NCI-H2081 (cell line): Measurements from ENCODE around the gene SRGAP1.
"Not testable (repeated sequence)": the region's sequence is repeated elsewhere in the genome, so short reads cannot be mapped to it uniquely, and the experiment has no call there.

Source experiments
- DNase-seq, 2 experiments: peaks; one replicate each; lab custom pipeline; 2025; lab: John Stamatoyannopoulos, UW

The SRGAP1 gene

GRCh38 chr12:64085154-64085553, 240.7 kb downstream of the SRGAP1 start:
- no peak for DNase-seq

DNA sequence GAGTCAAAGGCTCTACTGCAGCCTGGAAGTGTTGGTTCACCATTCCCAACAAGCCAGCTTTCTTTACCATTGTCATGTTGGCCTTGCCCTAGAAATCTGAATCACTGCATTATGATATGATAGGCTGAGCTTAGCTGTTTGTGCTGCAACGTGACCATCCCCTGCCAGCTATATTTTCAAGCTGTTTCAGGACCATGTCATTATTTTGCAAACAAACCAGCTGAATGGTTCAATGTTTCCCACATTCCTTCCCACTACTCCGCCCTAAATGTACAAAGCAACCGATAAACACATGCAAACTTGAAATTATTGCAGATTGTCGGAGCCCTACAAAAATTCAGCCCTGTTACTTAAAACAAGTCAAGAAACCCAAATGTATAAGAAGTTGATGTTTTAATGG, 241.5 kb downstream of the SRGAP1 start:
- DNase-seq, result no peak

- DNase-seq, result no peak
Observed at GRCh38 chr12:64086946-64087345, 242.4 kb downstream of the SRGAP1 start.

DNA sequence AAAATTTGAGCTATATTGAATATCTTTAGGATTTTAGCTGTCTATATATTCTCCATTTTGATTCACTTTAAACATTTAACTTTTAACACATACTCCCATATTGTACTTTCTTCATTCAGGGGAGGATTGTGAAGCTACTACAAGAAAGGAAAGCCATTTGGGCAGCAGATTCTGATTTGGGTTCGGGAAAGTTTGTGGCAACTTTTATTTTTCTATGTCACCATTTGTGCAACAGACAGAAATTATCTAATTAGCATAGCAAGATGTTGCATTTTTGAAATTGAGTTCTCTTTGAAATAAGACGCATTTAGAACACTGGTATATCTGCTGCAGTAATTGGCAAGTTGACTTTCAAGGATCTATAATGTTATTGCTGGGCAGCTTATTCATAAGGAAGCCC, 243.3 kb downstream of the SRGAP1 start:
- no peak for DNase-seq

DNA sequence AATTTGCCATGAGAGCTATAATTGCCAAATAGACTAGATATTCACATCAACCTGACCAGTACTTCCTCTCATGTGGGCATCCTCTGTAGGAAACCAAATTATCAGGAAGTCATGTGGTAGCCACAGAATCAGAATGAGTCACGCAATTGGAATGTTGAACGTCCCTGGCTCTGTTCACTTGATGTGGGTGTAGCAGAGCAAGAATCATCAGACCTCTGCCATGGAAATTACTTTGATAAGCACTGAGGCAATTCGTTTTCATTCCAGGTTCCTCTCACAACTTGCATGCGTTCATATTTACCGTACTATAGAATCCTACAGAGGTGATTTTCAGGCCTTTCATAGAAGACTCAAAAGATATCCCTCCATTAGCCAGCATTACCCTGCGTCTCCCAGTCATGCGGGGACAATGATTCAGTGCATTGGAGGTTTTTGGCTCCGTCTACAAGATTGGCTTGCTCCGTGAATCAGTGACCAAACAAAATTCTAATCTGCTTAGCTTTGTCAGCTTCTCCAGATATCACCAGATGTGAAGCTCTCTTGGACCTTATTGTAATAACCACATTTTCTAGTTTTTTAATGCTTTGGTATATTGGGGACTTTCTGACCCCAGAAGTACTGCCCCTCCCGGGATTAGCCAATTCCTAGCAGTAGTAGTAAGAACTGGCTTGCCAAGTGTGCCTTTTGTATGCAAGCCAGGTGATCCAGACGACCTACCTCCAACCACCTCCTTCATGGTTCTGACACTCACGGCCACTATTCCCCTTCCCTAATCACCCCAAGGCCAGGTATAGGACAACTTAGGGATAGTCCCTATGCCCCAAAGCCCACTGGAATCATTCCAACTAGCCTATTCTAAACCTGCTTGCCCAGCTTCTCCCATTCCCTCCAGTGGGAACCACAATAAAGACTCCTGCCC, 244.2 kb downstream of the SRGAP1 start:
- peak in 1 of 2 experiments; percentile 52 for DNase-seq

GRCh38 chr12:64090047-64090446, 245.5 kb downstream of the SRGAP1 start:
- no peak for DNase-seq

- peak in 1 of 2 experiments; percentile 6 for DNase-seq
Observed at GRCh38 chr12:64091186-64091585, 246.7 kb downstream of the SRGAP1 start.

DNA sequence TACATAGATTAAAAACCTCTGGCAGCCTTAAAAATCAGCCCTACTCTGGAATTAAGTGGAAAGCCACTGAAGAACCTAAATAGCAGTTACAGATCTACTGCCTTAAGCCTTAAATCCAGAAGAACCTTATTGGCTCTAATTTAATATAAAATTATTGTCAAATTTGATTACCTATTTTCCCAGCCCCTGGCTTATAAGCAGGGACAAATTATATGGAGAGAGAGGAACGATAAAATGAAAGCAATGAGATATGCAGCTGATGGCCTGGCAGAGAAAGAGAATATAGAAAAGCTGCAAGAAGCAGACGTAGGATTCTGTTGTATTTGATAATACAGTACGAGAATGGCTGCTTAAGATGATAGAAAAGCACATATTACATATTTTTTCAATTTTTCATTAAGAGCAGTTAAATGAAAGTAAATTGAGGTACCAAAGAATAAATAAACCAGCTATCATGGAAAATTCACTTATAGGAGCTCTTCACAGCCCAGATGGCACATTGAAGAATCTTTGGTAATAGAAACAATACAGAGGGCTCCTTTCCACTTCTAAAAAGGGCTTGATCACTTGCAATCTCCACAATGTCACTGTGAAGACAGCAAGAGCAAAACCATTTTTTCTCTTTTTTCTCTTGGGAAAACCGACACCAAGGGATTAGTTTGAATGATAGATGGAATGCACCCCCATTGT, 248.2 kb downstream of the SRGAP1 start:
- DNase-seq, result no peak

DNA sequence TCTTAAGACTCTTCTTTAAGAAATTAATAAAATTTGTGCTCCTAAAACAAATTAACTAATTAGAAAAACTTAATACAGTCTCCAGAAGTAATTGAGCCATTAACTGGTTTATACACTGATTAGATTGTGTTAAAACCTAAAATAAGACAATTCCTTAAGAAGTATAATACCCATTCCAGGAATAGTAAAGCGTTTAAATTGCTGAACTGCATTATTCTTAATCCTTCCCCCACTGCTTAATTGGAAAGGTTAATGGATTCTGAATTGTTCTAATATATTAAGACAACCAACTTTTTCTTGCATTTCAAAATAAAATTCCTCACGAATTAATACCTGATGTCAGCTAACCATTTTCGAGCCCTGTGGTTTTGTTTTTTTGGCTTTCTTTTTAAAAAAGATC, 249.2 kb downstream of the SRGAP1 start:
- DNase-seq, result no peak

GRCh38 chr12:64097366-64098105, 253.0 kb downstream of the SRGAP1 start:
- peak in 1 of 2 experiments; percentile 50 for DNase-seq

DNA sequence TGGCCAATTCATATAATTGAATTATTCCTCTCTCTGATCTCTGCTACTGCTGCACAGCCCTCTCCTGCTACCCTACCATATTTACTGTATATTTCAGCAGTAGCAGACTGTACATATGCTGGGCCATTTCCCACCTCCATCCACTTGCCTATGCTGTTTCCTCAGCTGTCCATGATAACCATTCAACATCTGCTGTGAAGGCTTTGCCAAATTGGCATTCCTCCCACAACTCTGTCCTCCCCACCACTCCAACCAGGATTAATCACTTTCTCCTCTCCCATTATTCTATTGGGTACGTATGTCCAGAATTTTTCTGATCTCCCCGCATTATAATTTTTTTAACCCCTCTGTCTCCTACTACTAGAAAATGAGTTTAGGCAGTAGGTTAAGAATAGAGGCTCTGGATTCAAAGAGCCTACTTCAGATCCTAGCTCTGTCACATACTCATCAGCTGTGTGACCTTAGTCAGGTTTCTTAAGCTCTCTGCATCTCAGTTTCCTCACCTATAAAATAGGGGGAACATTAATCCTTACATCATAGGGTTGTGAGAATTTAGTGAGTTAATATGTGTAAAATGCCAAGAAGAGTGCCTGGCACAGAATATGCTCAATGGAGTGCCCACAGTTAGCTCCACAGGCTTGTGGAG, 254.3 kb downstream of the SRGAP1 start:
- peak; percentile 72 to 90 for DNase-seq

DNA sequence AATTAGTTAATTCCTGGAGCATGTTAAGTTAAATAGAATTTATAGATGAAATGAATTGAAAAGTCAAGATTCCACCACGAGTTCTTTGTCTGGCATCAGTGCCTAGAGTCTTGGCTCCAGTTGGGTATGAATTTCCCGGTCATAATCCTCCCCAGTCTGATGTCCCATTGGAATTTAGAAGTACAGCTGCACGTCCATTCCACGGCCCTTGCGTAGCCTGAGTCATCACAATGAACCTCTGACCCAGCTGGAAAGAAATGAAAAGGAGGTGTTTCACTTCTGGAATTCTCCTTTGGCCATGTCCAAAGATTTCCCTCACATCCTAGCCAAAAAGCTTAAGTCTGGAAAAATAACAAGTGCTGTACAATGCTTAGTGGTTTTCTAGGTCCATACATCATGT, 254.9 kb downstream of the SRGAP1 start:
- DNase-seq, result no peak

GRCh38 chr12:64102339-64102738, 257.8 kb downstream of the SRGAP1 start:
- no peak for DNase-seq

DNA sequence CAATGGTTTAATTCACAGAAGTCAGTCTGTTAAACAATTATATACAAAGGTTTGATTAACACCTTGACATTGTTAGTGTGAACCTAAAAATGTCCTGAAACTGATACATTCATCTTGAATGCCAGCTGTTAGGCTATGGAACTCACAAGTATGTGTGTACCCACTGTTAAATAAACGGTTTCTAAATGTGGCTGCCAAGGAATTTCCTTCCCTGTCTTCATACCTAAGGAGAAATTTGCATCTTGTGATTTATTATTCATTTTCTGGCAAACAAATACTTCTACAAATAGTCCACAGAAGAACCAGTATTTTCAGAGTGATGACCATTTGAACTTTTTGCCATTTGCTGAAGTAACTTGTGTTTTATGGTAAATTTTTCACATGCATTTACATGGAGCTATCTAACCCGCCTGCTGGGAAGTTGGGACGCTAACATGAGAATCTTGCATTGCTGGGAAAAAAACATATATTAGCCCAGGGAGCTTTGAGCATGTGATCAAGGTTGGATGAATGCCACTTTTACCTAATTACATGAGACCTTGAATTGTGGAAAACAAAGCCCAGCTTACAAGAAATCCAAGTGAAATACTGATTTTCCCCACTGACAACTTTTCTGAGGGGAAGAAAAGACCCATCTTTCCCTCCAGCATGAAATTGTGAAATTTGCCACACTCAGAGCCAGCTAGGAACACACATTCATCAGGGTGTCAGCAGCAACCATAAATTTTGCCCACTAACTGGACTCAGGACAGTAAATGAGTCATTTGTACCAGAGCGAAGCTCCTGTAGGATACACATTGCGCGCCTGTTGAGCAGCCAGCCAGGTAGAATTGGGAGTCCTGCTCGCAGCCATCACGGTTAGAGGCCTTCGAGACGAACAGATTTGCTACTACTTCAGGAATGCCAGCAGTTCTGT, 259.6 kb downstream of the SRGAP1 start:
- DNase-seq, result no peak

DNA sequence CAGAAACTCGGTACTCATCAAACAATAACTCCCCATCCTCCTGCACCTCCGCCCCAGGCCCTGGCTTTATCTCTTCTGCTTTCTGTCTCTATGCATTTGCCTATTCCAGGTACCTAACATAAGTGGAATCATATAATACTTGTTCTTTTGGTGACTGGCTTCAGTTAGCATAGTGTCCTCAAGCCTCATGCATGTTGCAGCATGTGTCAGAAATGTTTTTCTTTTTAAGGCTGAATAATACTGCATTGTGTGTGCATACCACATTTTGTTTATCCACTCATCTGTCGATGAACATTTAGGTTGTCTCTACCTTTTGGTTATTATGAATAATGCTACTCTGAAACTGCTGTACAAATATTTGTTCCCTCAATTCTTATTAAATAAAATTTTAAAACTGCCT, 260.5 kb downstream of the SRGAP1 start:
- DNase-seq, result no peak

GRCh38 chr12:64107776-64108175, 263.3 kb downstream of the SRGAP1 start:
- no peak for DNase-seq

DNA sequence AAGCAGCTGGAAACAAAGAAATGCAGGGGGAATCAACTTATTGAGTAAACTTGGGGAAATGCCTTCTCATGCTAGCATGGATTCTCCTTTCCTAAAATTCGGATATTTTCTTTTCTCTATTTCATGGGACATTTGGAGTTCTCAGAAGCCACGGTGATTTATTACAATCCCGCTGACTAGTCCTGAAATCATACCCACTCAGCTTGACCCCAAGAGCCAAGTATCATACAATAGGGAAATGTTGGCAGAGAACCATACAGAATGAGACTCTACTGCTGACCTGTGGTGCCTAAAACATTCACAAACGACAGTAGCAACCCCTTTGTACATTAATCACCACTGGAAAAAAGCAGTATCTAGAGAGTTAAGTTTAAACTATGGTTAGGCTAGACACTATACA, 265.2 kb downstream of the SRGAP1 start:
- no peak for DNase-seq

- no peak for DNase-seq
Observed at GRCh38 chr12:64110864-64111263, 266.4 kb downstream of the SRGAP1 start.

GRCh38 chr12:64116969-64117368, 272.5 kb downstream of the SRGAP1 start:
- DNase-seq, result no peak

DNA sequence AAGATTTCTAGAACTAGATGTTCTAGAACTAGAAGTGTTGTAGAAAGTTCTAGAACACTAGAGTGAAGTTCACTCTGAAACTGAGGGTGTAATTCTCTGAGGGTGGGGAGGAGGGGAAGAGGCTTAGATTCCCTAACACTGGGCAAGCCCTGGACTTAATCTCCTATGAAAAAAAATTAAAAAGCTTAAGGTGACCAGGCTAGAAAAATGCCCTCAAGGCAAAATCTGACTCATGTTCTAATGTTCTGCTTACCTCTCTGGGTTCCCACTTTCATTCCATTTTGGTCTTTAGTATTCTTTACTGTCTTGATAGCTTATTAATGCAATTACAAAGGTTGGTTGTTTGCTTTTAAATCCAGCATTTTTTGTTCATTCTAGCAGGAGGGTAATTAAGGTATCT, 276.1 kb downstream of the SRGAP1 start:
- DNase-seq, result no peak

GRCh38 chr12:64121086-64121485, 276.6 kb downstream of the SRGAP1 start:
- not testable (repeated sequence) for DNase-seq
